K562 (cell line): ENCODE measurements around the gene FMOD.

Source experiments
- FOXK2 ChIP-seq, 2 experiments: fragments of 450-650 bp; IDR thresholded peaks in 1 of 2; conservative IDR thresholded peaks in 1 of 2; 2 replicates each; pipeline ENCODE4 v1.6.1; 2016; ENCODE audit warnings: low read depth in 2 of 2, mild to moderate bottlenecking in 1 of 2
- JUNB ChIP-seq: fragments of 450-650 bp; formaldehyde crosslinking; conservative IDR thresholded peaks from 2 replicates; pipeline ENCODE4 v1.4.0; 2020; ENCODE audit warnings: mild to moderate bottlenecking
- MXI1 ChIP-seq: IDR thresholded peaks from 2 replicates; pipeline ENCODE4 v1.6.1; 2011; ENCODE audit warnings: low read depth, mild to moderate bottlenecking, improper control_type of control experiment, low read length
- POLR2A ChIP-seq: fragments of 450-650 bp; conservative IDR thresholded peaks from 2 replicates; pipeline ENCODE4 v1.6.1; 2016
- POLR3A ChIP-seq: IDR thresholded peaks from 2 replicates; pipeline ENCODE4 v1.6.1; 2011; ENCODE audit warnings: borderline replicate concordance, mild to moderate bottlenecking, moderate library complexity; ENCODE audit not compliant: insufficient read length, insufficient read depth; ENCODE audit errors: extremely low read depth
- ZNF124 ChIP-seq: sonication (generic); formaldehyde crosslinking; IDR thresholded peaks from 2 replicates; pipeline ENCODE4 v1.8.1; 2022; ENCODE audit warnings: missing genetic modification reagents
- ZNF561 ChIP-seq: fragments of 450-650 bp; formaldehyde crosslinking; conservative IDR thresholded peaks from 2 replicates; pipeline ENCODE4 v1.4.0; 2020; ENCODE audit warnings: mild to moderate bottlenecking, moderate library complexity
- TF ChIP-seq, protein P1 (sequence below): fragments of 200-800 bp; sonication (Bioruptor generic); IDR thresholded peaks from 2 replicates; pipeline ENCODE4 v1.6.1; 2016; ENCODE audit warnings: missing genetic modification characterization, missing compliant biosample characterization
- TF ChIP-seq, protein P2 (sequence below), 2 experiments: fragments of 450-650 bp; formaldehyde crosslinking in 1 of 2; IDR thresholded peaks; 2 replicates each; pipeline versions ENCODE4 v1.4.0 to v1.6.1; 2014 to 2020; ENCODE audit warnings: mild to moderate bottlenecking in 2 of 2, borderline replicate concordance in 1 of 2, low read depth in 1 of 2
- TF ChIP-seq, protein P3 (sequence below): sonication (generic); formaldehyde crosslinking; IDR thresholded peaks from 2 replicates; pipeline ENCODE4 v1.8.1; 2022; ENCODE audit warnings: missing genetic modification reagents

DNA sequence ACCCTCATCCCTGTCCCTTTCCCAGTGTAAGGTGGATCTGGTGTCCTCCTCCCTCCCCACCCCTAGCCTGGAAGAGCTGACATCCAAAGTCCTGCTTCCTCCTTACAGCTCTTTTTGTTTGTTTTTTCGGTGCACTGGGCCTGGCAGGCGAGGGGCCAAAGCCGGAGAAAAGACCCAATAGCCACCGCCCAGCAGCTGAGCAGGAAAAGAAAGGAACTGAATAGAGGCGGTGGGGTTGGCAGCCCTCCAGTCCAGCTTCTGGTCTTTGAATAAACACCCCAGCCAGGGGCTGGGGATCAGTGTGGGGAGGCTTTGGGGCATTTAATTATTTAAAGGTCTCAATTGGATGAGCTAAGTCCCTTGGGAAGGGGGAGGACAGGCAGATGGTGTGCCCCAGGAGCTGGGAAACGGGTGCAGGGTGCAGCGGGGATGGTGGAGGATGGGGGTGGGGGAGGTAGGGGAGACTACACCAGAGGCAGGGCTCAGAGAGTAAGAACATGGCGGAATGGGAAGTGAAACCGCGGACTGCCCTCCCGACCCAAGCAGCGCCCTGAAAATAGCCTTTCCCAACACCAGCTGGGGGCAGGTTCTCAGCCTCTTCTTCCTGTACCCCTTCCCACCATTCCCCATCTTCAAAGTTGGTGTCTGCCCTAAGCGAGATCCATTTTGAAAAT lies 25.4 kb downstream of the FMOD start:
- TF ChIP-seq ZNF561 (no peak), POLR2A (no peak), JUNB (CRISPR knock-in tag) (no peak), MXI1 (no peak), FOXK2 (conservative IDR thresholded peaks at IDR 0.05 in 1 of 2, IDR thresholded peaks at IDR 0.05 in 1 of 2; ENCODE audit: low read depth in 2 of 2) (no peak), POLR3A (no peak), ZNF124 (CRISPR knock-in tag) (no peak)
- TF ChIP-seq, protein P1, sequence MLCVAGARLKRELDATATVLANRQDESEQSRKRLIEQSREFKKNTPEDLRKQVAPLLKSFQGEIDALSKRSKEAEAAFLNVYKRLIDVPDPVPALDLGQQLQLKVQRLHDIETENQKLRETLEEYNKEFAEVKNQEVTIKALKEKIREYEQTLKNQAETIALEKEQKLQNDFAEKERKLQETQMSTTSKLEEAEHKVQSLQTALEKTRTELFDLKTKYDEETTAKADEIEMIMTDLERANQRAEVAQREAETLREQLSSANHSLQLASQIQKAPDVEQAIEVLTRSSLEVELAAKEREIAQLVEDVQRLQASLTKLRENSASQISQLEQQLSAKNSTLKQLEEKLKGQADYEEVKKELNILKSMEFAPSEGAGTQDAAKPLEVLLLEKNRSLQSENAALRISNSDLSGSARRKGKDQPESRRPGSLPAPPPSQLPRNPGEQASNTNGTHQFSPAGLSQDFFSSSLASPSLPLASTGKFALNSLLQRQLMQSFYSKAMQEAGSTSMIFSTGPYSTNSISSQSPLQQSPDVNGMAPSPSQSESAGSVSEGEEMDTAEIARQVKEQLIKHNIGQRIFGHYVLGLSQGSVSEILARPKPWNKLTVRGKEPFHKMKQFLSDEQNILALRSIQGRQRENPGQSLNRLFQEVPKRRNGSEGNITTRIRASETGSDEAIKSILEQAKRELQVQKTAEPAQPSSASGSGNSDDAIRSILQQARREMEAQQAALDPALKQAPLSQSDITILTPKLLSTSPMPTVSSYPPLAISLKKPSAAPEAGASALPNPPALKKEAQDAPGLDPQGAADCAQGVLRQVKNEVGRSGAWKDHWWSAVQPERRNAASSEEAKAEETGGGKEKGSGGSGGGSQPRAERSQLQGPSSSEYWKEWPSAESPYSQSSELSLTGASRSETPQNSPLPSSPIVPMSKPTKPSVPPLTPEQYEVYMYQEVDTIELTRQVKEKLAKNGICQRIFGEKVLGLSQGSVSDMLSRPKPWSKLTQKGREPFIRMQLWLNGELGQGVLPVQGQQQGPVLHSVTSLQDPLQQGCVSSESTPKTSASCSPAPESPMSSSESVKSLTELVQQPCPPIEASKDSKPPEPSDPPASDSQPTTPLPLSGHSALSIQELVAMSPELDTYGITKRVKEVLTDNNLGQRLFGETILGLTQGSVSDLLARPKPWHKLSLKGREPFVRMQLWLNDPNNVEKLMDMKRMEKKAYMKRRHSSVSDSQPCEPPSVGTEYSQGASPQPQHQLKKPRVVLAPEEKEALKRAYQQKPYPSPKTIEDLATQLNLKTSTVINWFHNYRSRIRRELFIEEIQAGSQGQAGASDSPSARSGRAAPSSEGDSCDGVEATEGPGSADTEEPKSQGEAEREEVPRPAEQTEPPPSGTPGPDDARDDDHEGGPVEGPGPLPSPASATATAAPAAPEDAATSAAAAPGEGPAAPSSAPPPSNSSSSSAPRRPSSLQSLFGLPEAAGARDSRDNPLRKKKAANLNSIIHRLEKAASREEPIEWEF (CRISPR knock-in tag) = no peak
- TF ChIP-seq, protein P2, sequence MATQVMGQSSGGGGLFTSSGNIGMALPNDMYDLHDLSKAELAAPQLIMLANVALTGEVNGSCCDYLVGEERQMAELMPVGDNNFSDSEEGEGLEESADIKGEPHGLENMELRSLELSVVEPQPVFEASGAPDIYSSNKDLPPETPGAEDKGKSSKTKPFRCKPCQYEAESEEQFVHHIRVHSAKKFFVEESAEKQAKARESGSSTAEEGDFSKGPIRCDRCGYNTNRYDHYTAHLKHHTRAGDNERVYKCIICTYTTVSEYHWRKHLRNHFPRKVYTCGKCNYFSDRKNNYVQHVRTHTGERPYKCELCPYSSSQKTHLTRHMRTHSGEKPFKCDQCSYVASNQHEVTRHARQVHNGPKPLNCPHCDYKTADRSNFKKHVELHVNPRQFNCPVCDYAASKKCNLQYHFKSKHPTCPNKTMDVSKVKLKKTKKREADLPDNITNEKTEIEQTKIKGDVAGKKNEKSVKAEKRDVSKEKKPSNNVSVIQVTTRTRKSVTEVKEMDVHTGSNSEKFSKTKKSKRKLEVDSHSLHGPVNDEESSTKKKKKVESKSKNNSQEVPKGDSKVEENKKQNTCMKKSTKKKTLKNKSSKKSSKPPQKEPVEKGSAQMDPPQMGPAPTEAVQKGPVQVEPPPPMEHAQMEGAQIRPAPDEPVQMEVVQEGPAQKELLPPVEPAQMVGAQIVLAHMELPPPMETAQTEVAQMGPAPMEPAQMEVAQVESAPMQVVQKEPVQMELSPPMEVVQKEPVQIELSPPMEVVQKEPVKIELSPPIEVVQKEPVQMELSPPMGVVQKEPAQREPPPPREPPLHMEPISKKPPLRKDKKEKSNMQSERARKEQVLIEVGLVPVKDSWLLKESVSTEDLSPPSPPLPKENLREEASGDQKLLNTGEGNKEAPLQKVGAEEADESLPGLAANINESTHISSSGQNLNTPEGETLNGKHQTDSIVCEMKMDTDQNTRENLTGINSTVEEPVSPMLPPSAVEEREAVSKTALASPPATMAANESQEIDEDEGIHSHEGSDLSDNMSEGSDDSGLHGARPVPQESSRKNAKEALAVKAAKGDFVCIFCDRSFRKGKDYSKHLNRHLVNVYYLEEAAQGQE (IDR thresholded peaks at IDR 0.05; ENCODE audit: borderline replicate concordance) = no peak
- TF ChIP-seq, protein P2 (CRISPR knock-in tag; IDR thresholded peaks at IDR 0.05; ENCODE audit: low read depth) = no peak
- TF ChIP-seq, protein P3, sequence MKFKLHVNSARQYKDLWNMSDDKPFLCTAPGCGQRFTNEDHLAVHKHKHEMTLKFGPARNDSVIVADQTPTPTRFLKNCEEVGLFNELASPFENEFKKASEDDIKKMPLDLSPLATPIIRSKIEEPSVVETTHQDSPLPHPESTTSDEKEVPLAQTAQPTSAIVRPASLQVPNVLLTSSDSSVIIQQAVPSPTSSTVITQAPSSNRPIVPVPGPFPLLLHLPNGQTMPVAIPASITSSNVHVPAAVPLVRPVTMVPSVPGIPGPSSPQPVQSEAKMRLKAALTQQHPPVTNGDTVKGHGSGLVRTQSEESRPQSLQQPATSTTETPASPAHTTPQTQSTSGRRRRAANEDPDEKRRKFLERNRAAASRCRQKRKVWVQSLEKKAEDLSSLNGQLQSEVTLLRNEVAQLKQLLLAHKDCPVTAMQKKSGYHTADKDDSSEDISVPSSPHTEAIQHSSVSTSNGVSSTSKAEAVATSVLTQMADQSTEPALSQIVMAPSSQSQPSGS (CRISPR knock-in tag) = no peak
